GM18502 (cell line): ENCODE data around the gene GLCCI1.
A peak's percentile ranks its signal among the peaks of the same experiment; 100 is the strongest.
"Not testable (repeated sequence)": the region's sequence is repeated elsewhere in the genome, so short reads cannot be mapped to it uniquely, and the experiment has no call there.

Source experiments
- ATAC-seq: cut with Tn5 transposase; IDR thresholded peaks from one replicate; pipeline ENCODE4 v1.9.1; 2021; ENCODE audit warnings: mild to moderate bottlenecking; ENCODE audit not compliant: unreplicated experiment, poor library complexity

Gene GLCCI1

DNA sequence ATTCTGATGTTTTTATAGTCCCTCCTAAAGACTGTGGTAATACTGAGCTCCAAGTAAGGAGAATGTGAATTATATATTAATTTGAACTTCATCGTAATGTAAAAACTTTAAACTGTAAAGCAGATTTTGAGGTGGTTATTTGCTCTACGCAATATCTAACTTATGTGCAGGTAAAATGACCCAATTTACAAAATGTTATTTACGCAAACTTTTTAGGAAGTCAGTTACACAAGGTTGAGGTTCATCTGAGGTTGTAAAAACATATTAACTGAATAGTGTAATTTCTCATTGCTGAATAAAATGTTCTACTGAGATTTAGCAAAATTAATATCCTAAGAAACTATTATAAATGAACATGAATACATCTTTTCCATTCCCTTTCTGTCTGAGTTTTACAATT lies 15.8 kb downstream of the GLCCI1 start:
- no peak for ATAC-seq

DNA sequence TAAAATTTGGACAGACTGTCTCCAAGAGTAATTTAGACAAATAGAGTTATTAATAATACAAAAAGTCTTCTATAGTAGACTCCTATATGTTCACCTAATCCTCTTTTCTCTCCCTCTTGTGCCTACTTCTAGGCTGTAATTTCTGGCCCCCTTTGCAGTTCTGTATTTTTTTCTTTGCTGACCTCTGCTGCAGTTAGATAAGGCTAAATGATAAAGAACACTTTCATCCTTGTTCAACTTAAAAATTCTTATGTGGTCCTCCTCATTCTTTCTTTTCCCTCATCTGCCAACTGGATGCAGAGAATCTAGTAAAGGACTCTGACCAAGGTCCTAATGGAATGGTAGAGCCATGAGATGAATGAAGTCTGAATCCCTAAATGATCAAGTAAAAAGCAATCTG lies 20.1 kb downstream of the GLCCI1 start:
- no peak for ATAC-seq

DNA sequence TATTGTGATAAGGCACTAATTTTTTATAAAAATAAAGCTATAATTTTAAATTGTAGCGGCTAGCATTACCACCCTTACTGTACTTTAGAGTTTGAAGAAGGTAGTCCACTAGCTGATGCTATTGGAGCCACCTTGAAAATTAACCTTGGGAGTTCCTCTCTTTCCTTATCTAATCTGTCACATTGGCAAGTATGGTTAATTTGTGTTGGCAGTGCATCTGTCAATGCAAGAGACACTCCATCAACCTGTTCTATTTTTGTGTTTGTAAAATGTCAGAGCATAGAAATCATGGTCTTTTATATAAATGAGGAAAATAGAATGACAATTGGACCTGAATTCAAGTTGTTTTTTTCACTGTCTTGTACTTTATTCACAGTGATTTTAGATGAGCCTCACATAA lies 20.5 kb downstream of the GLCCI1 start:
- no peak for ATAC-seq

DNA sequence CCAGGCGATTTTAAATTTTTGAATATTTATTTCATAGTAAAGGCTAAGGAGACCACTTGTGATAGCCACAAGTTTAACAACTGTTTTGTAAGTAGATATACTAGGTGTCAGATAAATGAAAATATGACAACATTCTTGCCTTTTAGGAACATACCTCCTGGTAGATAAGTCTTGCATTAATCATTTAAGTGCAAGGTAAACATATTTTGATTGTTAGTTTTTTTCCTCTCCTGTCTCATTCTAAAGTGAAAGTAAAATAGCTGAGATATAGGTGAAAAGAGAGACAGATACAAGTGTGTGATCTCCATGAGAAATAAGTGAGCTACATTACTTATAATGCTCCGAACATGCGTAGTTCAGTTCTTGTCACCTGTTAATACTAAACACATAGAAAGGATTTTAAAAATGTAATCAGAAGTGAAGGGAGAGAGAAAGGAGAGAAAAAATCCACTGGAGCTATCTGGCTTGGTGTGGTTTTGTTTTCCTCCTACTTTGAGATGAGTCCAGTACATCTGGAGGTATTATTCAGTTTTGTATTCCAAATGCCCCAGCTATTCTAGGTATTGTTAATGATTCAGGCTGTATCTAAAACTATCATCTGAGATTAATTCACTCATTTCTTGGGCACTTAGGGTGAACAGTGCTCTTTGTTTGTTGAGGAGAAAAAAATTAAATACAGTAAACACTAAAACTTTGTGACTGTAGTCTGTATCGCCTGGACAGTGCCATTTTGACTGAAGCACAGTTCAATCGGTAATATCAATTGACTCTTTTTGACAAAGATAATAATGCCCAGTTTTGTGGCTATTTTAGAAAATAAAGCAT lies 21.2 kb downstream of the GLCCI1 start:
- no peak for ATAC-seq

DNA sequence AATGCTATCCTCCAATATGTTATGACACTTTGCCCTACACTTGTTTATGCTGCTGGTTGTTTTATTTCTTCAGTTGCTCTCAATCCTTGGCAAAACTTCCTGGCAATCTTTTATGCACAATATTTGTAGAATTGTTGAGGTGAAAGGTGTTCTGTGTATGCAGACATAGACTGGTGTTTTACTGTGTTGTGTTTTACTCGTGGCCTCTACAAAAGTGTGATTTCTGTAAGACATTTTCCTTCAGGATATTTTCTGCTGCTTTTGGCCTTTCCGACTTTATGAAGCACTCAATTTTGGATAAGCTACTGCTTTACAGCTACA lies 21.8 kb downstream of the GLCCI1 start:
- no peak for ATAC-seq

DNA sequence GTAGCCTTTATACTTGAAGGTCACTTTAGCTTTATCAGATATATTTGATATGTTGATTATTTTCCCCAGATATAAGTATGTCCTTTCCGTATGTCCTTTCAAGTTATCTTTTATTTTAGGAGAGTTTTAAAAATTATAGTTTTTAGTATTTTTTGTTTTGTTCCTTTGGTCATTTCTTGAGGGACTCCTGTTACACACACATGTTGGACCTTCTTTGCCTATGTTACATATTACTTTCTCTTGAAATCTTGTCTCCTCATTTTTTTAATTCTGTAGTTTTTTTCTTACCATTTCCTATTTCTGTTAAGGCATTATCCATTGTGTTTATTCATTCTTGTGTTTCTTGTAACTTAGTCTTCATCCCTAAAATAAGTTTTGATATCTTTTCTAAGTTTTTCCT lies 23.9 kb downstream of the GLCCI1 start:
- no peak for ATAC-seq

DNA sequence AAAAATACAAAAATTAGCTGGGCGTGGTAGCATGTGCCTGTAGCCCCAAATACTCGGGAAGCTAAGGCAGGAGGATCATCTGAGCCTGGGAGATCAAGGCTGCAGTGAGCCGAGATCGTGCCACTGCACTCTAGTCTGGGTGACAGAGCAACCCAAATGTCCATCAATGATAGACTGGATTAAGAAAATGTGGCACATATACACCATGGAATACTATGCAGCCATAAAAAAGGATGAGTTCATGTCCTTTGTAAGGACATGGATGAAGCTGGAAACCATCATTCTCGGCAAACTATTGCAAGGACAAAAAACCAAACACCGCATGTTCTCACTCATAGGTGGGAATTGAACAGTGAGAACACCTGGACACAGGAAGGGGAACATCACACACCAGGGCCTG lies 26.8 kb downstream of the GLCCI1 start:
- not testable (repeated sequence) for ATAC-seq

DNA sequence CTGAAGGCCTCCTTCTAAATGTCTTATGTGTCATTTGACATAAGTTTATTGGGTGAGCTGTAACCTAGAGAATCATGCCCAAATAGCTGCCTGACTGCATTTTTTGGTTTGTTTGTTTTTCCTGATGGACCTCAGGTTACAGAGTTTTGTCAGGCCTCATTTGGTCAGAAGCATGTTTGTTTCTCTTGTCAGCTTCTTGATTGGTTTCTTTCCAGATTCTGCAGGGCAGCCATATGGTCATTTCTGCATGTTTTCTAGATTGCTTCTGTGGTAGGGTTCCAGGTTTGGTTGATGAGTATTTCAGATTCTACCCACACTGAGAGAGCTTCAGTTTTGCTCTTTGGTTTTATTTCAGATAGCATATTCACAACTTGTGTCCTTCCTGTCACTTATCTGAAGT lies 28.0 kb downstream of the GLCCI1 start:
- peak; percentile 58 for ATAC-seq

DNA sequence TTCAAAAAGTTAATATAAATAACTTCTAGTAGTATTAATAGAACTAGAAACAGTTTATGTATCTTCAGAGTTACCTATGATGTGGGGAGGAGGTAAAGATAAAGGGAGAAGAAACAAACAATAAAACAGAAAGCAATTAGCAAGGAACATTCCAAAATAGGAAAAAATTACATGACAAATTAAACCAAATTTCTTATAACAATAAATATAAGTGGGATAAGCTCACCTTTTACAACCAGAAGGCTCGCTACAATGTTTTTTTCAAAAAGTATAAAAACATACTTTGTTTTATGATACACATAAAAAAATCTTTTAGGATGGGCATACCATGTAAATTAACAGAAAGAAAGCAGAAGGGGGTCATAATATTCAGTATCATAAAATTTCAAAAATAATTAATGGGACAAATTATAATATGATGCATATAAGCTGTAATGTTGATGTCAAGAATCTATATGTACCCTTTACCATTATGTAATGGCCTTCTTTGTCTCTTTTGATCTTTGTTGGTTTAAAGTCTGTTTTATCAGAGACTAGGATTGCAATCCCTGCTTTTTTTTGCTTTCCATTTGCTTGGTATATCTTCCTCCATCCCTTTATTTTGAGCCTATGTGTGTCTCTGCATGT lies 31.8 kb downstream of the GLCCI1 start:
- ATAC-seq, result no peak

DNA sequence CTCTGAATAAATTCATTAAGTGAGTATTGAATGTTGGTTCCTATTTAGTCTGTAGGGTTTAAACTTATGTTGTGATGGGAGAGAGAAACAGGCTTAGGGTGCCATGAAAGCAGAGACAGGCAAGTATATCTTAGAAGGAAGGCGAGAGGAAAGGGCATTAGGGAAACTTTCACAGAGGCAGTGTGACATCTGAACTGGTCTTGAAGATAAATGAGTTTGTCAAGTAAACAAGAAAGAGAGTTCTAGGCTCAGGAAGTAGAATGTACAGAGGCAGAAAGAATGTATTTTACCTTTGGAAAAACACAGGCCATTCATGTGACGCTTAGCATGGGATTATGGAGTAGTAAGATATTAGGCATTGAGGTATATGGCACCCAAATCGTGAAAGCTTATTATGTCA lies 34.5 kb downstream of the GLCCI1 start:
- no peak for ATAC-seq

DNA sequence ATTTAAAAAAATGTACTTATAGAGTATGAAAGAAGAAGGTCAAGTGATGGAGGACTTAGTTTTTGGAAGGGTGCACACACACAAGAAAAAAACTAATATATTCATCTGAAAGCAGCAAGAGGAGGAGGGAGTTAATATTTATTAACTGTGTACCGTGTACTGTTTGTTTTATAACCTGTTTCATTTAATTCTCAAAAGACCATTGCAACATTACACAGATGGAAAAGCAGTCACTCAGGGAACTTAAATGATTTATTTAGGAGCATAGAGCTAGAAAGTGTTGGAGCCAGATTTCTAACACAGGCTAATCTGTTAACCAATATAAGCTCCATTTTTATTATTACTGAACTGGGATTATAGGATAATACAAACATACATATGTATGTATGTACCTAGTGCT lies 36.7 kb downstream of the GLCCI1 start:
- ATAC-seq, result no peak

DNA sequence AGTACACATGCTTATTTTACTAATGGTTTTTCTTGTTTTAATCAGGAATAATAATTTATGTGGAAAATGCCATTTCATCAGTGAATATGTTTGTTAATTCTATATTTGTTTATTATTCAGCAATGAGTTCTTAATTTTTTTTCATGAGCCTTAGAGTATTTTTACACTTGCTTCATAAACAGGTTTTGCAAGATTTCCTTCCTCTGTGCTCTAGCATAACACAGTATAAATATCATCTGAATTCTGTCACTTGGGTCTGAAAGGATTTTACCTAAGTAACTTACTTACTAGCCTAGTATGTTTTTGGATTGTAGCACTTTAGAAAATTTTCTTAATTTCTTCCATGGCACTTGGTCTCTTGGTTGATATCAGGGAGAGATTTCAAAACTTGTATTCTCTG lies 45.8 kb downstream of the GLCCI1 start:
- no peak for ATAC-seq

DNA sequence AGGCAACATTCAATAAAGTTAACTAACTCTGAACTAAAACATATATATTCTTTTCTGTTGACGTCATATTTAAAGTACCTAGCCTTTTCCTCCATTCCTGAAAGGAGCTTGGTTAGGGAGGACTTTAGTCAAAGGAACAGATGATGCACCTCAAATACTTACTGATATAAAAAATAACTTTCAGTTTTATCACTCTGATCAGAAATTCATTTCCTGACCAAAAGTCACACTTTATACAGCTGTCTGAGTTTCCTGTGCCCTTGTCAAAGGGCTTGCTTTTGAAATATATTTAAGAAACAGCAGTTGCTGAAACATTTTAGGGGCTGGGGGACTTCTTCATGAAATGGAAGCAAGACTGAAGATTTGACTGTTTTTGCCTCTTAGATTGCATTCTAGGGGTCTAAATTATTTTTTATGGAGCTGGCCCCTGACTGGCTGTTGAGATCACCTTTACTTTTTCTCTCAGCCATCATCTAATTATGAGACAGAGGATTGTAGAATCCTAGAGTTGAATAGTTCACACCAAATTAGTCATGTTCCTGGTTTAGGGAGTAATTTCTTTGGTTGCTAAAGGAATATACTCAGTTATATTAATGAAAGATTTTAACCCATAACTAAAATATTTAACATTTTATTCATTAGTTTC lies 46.6 kb downstream of the GLCCI1 start:
- ATAC-seq, result no peak

DNA sequence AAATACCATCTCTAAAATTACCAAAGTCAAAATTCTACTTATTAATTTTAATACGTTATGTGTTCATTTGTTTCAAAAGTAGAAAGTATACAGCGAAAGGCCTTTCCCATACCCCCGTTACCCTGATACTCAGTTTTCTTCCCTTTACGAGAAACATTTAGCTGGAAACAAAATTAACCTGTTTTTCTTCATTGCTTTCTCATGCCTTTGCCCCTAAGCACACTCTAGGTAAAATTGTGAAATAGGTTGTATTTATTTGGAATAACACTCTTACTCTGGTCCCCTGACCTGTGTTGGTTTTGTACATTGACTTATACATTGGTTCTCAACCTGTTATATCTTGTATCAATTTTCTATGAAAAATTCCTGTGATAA lies 47.1 kb downstream of the GLCCI1 start:
- ATAC-seq, result no peak

DNA sequence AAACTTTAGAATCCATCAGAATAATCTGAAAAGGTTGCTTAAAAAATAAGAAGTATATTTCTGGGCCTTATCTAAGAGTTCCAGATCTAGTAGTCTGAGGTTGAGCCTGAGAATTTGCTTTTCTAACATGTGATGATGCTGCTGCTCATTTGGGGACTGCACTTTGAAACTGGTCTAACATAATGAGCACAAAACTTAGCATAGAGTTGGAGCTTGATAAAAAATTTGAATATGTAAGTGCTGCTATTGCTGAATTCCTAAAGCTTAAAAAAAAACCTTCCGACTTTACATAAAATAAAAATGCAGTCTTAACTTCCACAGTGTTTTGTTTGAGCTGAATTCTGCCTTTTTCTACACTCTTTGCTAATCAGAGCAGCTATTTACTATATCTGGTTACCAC lies 48.8 kb downstream of the GLCCI1 start:
- no peak for ATAC-seq

DNA sequence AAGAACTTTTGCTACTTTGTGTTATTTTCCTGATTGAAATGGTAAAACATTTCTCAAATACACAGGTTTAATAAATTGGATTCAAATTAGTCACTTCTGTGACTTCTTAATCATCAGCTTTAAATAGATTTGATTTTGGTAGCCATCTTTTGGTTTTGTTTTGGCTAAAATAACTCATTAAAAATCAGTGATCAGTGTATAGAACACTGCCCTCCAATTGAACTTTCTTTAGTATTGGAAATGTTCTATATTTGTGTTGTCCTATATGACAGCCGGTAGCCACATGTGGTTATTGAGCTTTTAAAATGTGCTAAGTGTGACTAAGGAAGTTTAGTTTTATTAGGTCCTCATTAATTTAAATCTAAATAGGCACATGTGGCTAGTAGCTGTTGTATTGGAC lies 50.4 kb downstream of the GLCCI1 start:
- peak; percentile 55 for ATAC-seq

DNA sequence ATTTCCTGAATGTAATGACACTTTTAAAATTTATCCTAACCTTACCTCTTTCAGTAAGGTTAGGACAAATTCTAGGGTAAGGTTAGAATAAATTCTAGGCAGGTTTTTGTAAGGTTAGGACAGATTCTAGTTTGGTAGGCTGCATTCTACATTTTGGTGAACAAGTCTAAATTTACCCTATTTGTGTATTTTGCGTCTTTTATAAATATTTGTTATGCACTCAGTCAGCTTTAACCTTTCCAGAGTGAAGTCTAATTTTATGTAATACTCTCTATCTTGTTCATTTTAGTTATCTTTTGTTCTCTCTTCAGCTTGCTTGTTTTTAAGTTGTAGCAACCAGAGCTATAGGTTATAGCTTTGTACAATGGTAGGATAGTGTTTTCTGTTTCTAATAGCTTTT lies 54.0 kb downstream of the GLCCI1 start:
- no peak for ATAC-seq

DNA sequence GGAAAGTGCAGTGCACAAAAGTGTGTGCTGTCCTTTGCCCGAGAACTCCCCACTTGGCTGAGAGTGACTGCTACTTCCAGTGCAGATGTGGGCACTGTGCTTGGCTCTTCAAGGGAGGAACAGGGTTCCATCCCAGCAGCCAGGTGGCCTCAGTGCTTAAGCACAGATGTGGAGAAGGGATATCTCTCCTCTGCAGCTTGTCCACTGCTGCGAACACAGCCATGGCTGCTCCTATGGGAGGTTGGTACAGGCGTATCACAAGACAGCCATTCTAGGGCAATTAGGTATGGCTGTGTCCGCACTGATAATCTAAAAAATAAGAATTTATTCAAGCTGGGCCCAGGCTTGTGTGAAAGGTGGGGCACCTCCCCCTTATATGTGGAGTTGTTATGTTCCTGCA lies 66.6 kb downstream of the GLCCI1 start:
- ATAC-seq, result no peak

DNA sequence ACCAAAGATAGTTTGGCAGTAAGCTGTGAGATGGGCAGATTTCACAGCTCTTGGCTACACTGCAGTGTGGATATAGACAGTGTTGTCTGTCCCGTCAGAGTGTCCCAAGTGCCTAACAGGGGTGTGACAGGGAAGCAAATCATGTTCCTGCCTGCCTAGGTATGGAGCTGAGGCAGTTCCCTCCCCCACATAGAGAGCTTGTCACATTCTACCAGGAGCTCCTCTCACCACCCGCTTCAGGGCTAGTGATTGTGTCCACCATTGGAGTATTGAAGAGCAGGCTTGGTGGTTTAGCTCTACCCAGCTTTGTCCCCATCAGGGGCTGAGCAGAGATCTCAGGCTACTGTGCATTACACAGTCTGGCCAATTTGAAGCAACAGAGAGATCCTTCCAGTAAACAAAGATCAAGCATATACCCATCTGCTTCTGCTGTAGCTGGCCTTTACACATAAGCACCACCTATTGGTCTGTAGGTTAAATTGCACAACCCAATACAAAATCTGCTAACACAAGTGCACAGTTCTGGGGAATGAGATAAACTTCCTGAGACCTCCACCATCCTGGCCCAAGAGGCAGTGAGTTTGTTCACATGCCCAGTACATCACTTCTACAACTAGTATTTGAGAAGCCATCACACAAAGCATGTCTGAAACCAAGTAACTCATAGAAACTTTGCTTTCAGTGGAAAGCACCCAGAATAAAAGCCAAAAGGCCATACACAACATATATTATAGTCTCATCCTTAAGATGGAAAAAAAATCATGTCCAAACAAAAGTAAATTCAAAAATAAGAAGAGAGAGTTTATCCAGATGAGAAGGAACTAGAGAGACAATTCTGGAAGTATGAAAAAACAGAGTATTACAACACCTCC lies 67.3 kb downstream of the GLCCI1 start:
- no peak for ATAC-seq

DNA sequence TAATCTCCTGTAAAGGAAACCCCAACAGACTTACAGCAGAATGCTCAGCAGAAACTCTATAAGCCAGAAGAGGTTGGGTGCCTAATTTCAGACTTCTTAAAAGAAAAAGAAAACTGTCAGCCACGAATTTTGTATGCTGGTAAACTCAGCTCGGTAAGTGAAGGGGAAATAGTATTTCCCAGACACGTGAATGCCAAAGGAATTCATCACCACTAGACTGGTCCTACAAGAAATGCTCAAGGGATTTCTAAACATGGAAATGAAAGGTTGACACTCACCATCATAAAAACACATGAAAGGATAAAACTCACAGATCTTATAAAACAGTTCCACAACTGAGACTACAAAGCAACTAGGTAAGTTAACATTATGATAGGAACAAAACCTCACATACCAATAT lies 68.6 kb downstream of the GLCCI1 start:
- no peak for ATAC-seq
